ENCODE results near the gene OSMR.

The OSMR gene

GRCh38 chr5:38871790-38872551 lies 26.2 kb downstream of the OSMR start:
- DNase-seq (ENCODE audit: low read depth in 2 of 2), result no peak

- no peak for DNase-seq (ENCODE audit: low read depth in 2 of 2)
These were observed 27.0 kb downstream of the OSMR start for GRCh38 chr5:38872826-38873225.

- no peak for DNase-seq (ENCODE audit: low read depth in 2 of 2)
These were observed 29.2 kb downstream of the OSMR start for GRCh38 chr5:38874948-38875456.

GRCh38 chr5:38878391-38879077 lies 32.7 kb downstream of the OSMR start:
- no peak for DNase-seq (ENCODE audit: low read depth in 2 of 2)

- no peak for DNase-seq (ENCODE audit: low read depth in 2 of 2)
These were observed 33.3 kb downstream of the OSMR start for GRCh38 chr5:38879078-38879460.

- DNase-seq (ENCODE audit: low read depth in 2 of 2), result no peak
These were observed 38.0 kb downstream of the OSMR start for GRCh38 chr5:38883842-38884241.

- DNase-seq (ENCODE audit: low read depth in 2 of 2), result no peak
These were observed 39.4 kb downstream of the OSMR start for GRCh38 chr5:38885208-38885607.

DNA sequence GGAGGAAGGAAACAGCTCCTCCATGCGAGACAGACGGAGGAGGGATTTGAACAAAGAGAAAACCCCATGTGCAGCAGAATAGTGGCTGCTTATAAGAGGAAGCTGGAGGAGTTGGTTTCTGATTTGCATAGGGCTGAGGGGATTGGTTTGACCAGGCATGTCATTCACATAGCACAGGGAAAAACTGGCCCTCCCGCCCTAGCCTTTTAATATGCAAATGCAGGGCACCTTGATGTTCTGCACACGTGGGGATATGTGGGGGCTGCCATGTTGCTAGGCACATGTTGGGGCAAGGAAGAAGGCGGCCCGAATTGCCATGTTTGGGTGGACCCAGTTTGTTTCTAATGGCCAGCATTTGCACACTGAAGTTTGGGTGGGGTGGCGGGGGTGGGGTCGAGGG lies 42.2 kb downstream of the OSMR start:
- DNase-seq (ENCODE audit: low read depth in 2 of 2), result no peak

DNA sequence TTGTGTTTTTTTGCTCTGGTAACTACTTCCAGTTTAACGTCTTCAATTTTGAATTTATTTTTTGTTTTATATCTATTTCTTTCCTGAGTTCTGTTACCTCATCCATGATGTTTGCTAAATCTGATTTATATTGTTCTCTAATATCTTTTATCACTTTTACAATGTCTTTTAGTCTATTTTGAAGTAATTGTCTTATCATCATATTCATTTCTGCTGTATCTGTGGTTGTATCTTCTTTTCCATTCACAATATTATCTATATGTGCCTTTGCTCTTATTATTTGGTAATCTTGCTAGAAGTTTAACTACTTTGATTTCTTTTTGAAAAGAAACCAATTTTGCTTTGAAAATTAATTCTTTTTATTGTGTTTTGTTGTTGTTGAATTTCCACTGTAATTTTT lies 43.6 kb downstream of the OSMR start:
- no peak for DNase-seq (ENCODE audit: low read depth in 2 of 2)

DNA sequence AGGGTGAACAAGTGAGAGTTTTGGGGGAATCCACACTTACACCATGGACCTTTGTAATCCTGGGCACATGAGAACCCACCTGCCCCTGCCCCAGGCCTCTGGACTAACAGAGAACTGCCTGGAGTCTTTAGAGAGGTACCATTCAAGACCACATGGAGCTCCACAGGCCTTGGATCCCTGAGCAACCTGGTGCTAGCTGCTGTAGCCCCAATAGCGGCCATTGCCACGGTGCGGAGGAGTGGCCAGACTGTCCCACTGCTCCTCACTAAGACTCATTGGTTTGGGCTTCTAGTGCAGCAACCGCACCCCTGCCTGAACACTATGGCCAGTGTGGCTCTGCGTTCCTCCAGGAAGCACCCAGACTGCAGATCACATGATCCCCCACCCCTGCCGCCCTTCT lies 45.8 kb downstream of the OSMR start:
- no peak for DNase-seq (ENCODE audit: low read depth in 2 of 2)

DNA sequence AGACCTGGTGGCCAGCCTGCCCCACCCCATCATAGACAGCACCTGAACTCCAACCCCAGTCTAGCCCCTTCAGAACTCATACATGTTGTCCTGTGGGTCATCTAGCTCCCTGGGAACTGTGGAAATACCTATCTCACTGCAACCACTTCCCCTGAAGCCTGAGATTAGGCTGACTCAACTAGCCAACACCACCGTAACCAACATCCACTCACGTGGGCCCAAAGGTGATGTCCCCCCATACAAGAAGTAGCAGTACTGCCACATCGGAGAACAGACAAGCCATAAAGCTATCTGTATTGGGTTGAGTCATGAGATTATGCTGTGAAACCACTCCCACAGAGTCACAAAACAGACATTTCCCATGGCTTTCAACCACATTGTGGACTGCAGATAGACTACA lies 46.6 kb downstream of the OSMR start:
- no peak for DNase-seq (ENCODE audit: low read depth in 2 of 2)

DNA sequence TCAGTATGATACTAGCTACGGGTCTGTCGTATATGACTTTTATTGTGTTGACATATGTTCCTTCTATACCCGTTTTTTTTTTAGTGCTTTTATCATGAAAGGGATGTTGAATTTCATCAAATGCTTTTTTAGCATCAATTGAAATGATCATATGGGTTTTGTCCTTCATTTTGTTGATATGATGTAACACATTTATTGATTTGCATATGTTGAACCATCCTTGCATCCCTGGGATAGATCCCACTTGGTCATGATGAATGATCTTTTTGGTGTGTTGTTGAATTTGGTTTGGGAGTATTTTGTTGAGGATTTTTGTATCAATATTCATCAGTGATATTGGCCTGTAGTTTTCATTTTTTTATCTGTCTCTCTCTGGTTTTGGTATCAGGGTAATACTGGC lies 50.9 kb downstream of the OSMR start:
- no peak for DNase-seq (ENCODE audit: low read depth in 2 of 2)

GRCh38 chr5:38899936-38900335 lies 54.1 kb downstream of the OSMR start:
- no peak for DNase-seq (ENCODE audit: low read depth in 2 of 2)

- DNase-seq (ENCODE audit: low read depth in 2 of 2), result no peak
These were observed 59.7 kb downstream of the OSMR start for GRCh38 chr5:38905516-38905915.

DNA sequence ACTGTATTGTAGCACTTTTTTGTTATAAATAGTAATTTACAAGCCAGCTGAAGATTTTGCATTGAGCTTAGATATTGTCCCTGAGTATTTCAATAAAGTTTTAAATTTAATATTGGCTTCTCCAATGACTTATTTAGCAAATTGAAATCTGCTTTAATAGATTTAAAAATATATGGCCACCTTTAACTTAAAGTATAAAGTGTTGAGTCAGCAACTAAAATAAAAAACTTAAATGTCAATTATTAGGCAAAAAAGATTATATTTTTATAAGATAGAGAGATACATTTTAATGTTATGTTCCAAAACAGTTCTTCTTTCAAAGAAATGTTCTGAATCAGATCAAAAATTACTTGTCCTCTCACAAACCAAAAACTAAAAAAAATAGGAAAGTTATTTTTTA lies 60.7 kb downstream of the OSMR start:
- no peak for DNase-seq (ENCODE audit: low read depth in 2 of 2)

DNA sequence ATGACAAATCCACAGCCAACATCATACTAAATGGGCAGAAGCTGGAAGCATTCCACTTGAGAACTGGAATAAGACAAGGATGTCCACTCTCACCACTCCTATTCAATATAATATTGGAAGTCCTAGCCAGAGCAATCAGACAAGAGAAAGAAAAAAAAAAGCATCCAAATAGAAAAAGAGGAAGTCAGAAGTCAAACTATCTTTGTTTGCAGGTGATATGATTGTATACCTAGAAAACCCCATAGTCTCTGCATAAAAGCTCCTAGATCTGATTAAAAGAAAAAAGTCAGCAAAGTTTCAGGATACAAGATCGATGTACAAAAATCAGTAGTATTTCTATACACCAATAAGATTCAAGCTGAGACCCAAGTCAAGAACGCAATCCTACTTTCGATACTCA lies 66.1 kb downstream of the OSMR start:
- DNase-seq (ENCODE audit: low read depth in 2 of 2), result no peak

DNA sequence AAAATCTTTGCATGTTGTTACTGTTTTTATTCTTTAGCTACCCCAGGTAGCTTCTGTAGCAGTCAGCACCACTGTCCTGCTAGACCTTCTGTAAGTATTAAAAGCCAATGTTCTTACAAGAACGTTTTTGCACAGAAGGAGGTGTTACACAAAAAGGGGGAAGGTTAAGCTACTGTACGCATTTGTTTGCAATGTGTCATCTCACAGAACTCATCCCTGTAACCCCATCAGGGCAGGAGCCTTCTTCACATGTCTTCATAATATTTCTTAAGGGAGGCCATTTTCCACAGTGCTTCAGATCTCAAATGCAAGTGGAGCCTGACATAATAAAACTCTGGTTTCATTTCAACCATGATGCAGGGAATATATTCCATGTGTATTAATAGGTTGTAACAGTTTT lies 67.9 kb downstream of the OSMR start:
- no peak for DNase-seq (ENCODE audit: low read depth in 2 of 2)

DNA sequence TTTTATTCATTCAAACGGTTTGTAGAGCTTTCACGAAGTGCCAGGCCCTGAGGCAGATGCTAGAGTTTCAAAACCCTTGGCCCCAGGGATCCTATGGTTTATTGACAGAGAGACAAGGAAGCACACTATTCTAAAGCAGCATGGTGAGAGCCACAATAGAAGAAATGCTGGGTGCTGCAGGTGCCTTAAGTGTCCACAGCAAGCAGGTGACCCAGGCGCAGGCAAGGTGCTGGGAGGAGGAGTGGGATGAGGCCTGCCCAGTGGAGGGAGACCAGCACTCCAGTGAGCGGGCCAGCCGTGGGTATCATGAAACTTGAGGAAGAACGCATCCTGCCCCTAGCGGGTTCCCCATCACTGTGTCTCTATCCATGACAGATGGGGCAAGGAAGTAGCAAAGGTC lies 71.0 kb downstream of the OSMR start:
- no peak for DNase-seq (ENCODE audit: low read depth in 2 of 2)

- no peak for DNase-seq (ENCODE audit: low read depth in 2 of 2)
These were observed 75.4 kb downstream of the OSMR start for GRCh38 chr5:38921174-38921573.

DNA sequence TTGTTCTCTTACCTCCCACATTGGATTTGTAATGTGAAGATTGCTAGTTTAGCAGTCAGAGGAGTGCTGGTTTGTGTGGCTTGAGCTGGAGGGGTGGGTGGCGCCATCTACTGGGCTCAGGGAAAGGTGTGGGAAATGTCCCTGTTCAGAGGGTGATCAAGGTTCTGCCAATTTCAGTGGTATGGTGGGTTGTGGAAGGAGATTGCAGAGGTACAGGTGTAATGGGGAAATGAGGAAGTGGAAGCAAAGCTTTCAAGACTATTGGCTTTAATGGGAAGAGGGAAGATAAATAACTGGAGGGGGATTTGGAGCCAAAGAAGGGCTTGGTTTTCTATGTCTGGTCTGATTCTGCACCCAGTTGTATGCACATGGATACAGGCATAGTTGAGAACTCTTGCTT lies 76.4 kb downstream of the OSMR start:
- peak; percentile 12 to 25 for DNase-seq (ENCODE audit: low read depth in 2 of 2)

- DNase-seq (ENCODE audit: low read depth in 2 of 2), result no peak
These were observed 78.0 kb downstream of the OSMR start for GRCh38 chr5:38923661-38924451.

DNA sequence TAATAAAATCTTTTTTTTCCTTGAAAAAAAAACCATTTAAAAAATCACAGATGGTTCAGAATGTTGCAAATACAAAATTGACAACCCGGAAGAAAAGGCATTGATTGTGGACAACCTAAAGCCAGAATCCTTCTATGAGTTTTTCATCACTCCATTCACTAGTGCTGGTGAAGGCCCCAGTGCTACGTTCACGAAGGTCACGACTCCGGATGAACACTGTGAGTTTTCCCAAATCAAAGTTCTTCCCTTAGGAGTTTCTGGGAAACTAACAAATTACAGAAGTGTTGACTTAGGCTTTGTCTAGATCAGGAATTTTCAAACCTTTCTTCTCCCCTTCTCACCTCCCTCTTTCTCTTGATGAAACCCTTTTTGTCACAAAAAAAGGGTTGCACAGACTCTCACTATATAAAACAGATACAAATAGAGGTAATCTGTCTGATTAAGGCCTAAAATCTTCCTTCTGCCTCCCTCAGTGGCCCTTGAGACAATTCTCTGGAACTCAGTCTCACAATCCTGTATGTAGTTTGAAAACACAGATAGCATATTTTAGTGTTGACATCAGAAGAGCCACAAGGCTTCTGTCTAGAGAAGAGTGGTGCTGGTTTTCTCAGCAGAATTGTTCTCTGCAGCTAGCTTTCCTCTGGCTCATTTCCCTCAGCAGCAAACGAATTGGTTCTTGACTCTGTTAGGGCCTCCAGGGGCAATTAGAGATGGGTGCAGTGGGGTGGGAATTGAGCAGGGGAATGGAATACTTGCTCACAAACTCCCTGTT lies 79.5 kb downstream of the OSMR start:
- no peak for DNase-seq (ENCODE audit: low read depth in 2 of 2)
